ENCODE measurements around the gene RANBP10.

Gene RANBP10

GRCh38 chr16:67781565-67781921 is 24.8 kb downstream of the RANBP10 start:
- no peak for TF ChIP-seq CTCF (IDR thresholded peaks at IDR 0.05; ENCODE audit: control insufficient read depth, insufficient read depth, low read depth, low read length, missing control alignments)

GRCh38 chr16:67780847-67781564 is 25.4 kb downstream of the RANBP10 start:
- no peak overlapping the region for H3K4me3 ChIP-seq (ENCODE audit: control insufficient read depth, low read depth, low read length)
- no peak for TF ChIP-seq CTCF (IDR thresholded peaks at IDR 0.05; ENCODE audit: control insufficient read depth, insufficient read depth, low read depth, low read length, missing control alignments)
- no peak for DNase-seq (ENCODE audit: low read depth)

More at GRCh38 chr16:67781565-67781921, 24.8 kb downstream of the RANBP10 start:
- no peak overlapping the region for H3K4me3 ChIP-seq (ENCODE audit: control insufficient read depth, low read depth, low read length)
- DNase-seq (ENCODE audit: low read depth), result no peak

GRCh38 chr16:67779256-67780014 is 26.9 kb downstream of the RANBP10 start:
- TF ChIP-seq CTCF (IDR thresholded peaks at IDR 0.05; ENCODE audit: control insufficient read depth, insufficient read depth, low read depth, low read length, missing control alignments), result no peak
- no peak for DNase-seq (ENCODE audit: low read depth)
- H3K4me3 ChIP-seq (ENCODE audit: control insufficient read depth, low read depth, low read length), result no peak overlapping the region

GRCh38 chr16:67775273-67775672 is 31.1 kb downstream of the RANBP10 start:
- DNase-seq (ENCODE audit: low read depth), result no peak
- no peak overlapping the region for H3K4me3 ChIP-seq (ENCODE audit: control insufficient read depth, low read depth, low read length)
- TF ChIP-seq CTCF (IDR thresholded peaks at IDR 0.05; ENCODE audit: control insufficient read depth, insufficient read depth, low read depth, low read length, missing control alignments), result no peak

- TF ChIP-seq CTCF (IDR thresholded peaks at IDR 0.05; ENCODE audit: control insufficient read depth, insufficient read depth, low read depth, low read length, missing control alignments), result no peak
- no peak for DNase-seq (ENCODE audit: low read depth)
- H3K4me3 ChIP-seq (ENCODE audit: control insufficient read depth, low read depth, low read length), result no peak overlapping the region
Observed at GRCh38 chr16:67774457-67774853, 31.9 kb downstream of the RANBP10 start.

GRCh38 chr16:67773569-67774456 is 32.5 kb downstream of the RANBP10 start:
- TF ChIP-seq CTCF (IDR thresholded peaks at IDR 0.05; ENCODE audit: control insufficient read depth, insufficient read depth, low read depth, low read length, missing control alignments), result no peak
- H3K4me3 ChIP-seq (ENCODE audit: control insufficient read depth, low read depth, low read length), result no peak overlapping the region
- no peak for DNase-seq (ENCODE audit: low read depth)

All from AG09309 (cell line).